ENCODE results near the gene DGCR2.

DNA sequence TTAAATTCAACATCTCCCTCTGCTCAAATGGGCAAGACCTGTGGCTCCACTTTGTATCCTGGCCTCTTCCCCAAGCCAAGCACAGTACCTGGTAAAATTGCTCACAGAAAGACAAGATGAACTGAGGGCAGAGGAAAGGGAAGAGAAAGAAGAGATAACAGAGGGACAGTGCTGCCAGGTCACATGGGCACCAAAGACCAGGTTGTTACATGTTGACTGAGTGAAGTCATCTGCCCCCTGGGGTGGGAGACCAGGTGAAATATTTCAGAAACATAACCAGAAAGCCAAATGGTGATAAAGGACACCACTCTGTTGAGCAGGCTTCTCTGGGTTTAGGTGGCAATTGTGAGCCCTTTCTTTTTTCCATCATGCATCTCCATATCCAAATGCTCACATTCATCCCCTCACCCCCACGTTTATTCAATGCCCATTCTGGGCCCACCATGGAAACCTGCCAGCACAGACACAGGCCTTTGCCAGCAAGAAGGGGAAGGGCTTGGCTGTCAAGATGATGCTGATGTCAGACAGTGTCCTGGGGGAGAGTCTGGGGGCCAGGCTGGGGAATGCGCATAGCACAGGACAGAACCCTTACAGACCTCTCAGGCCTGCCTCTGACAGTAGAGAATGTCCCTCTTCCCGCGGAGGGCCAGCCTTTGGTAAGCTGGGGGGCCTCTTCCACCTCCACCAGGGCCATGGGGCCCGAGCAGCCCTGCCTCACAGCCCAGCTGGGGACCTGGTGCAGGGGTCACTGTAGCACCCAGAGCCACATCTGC lies 51.6 kb downstream of the DGCR2 start:
- TF ChIP-seq POLR2A (IDR thresholded peaks at IDR 0.05; ENCODE audit: low read length) (no peak), GATA1 (IDR thresholded peaks at IDR 0.05; ENCODE audit: low read depth, low read length) (no peak)

All from erythroblast (primary cell).